Spleen (tissue), 11 donors: ENCODE results near the gene KIF17. TPM values are rescaled to one million over a fixed set of nuclear protein-coding genes. Genes with fewer than 3 reads are reported as not detected.

Experiments used
- DNase-seq: peaks from one replicate; pipeline ENCODE4 v3.0.0-alpha.2; 2020
- H3K27ac ChIP-seq, 8 donors: fragments of 200-600 bp; sonication (generic) in 7 of 8; 1 replicate in 4 of 8; 2 replicates in 4 of 8; pipeline versions ENCODE4 v1.5.0 to v1.8.0; 2016 to 2021; ENCODE audit warnings: inconsistent platforms in 4 of 8, mild to moderate bottlenecking in 4 of 8, moderate library complexity in 1 of 8
- H3K27me3 ChIP-seq, 7 donors: fragments of 200-600 bp; sonication (generic) in 6 of 7; replicated peaks in 1 of 7; 1 replicate in 4 of 7; 2 replicates in 3 of 7; pipeline versions ENCODE4 v1.5.0 to v1.8.0; 2016 to 2021; ENCODE audit warnings: inconsistent platforms in 3 of 7, mild to moderate bottlenecking in 1 of 7
- H3K36me3 ChIP-seq, 6 donors: fragments of 200-600 bp; sonication (generic) in 5 of 6; 1 replicate in 4 of 6; 2 replicates in 2 of 6; pipeline versions ENCODE4 v1.5.0 to v1.8.0; 2016 to 2021; ENCODE audit warnings: inconsistent platforms in 2 of 6
- H3K4me1 ChIP-seq, 6 donors: fragments of 200-600 bp; sonication (generic) in 5 of 6; 1 replicate in 3 of 6; 2 replicates in 3 of 6; pipeline versions ENCODE4 v1.5.0 to v1.8.0; 2016 to 2021; ENCODE audit warnings: inconsistent platforms in 3 of 6
- H3K4me3 ChIP-seq, 8 donors: fragments of 200-600 bp; sonication (generic) in 7 of 8; 1 replicate in 4 of 8; 2 replicates in 4 of 8; pipeline versions ENCODE4 v1.5.0 to v1.8.0; 2016 to 2021; ENCODE audit warnings: inconsistent platforms in 4 of 8, mild to moderate bottlenecking in 4 of 8, moderate library complexity in 2 of 8
- H3K9me3 ChIP-seq, 8 donors: fragments of 200-600 bp; sonication (generic) in 7 of 8; 1 replicate in 4 of 8; 2 replicates in 4 of 8; pipeline versions ENCODE4 v1.5.0 to v1.8.0; 2016 to 2021; ENCODE audit warnings: inconsistent platforms in 4 of 8
- POLR2A ChIP-seq, 3 donors: fragments of 450-650 bp; IDR thresholded peaks; one replicate each; pipeline ENCODE4 v1.5.1; 2017; ENCODE audit warnings: antibody characterized with exemption in 3 of 3, mild to moderate bottlenecking in 1 of 3
- POLR2AphosphoS5 ChIP-seq, 3 donors: sonication (generic); formaldehyde crosslinking; IDR thresholded peaks; one replicate each; pipeline ENCODE4 v1.5.1; 2017; ENCODE audit warnings: antibody characterized with exemption in 3 of 3
- WGBS, 5 donors: extraction: QIAGEN DNeasy Blood & Tissue Kit in 3 of 5; methylation state at CpG; one replicate each; pipeline versions ENCODE4 v1.1.5 to v1.1.7; 2013 to 2018; 5-methylcytosine and 5-hydroxymethylcytosine counted together
- intact Hi-C: fragments of 100-400 bp; cut with DNase I; formaldehyde crosslinking; loops from one replicate; pipeline ENCODE4 v1.15.0; 2023; ENCODE audit warnings: low total_unique reads
- polyA plus RNA-seq, 3 donors: library from polyadenylated mRNA; stranded (reverse); fragments of 200-250 nt; gene quantifications; one replicate each; pipeline ENCODE4 v1.2.1, GENCODE V29; 2013
- total RNA-seq, 7 donors: library from RNA; depleted of rRNA in 3 of 7; stranded (reverse); fragments of >200 nt in 3 of 7; fragmentation: NEBNext Ultra II Directional in 4 of 7; extraction: Animal tissue kit (Norgen Biotek cat#: 25700) in 4 of 7; gene quantifications; one replicate each; pipeline versions ENCODE4 v1.1.0 to v1.2.1, GENCODE V29; 2016 to 2021
- TF ChIP-seq, protein P1 (sequence below), 11 experiments: fragments of 200-600 bp in 7 of 11; fragments of 450-650 bp in 4 of 11; sonication (generic) in 4 of 11; IDR thresholded peaks in 8 of 11; conservative IDR thresholded peaks in 3 of 11; 1 replicate in 7 of 11; 2 replicates in 4 of 11; pipeline versions ENCODE4 v1.4.0 to v1.8.0; 2016 to 2021; ENCODE audit warnings: antibody characterized with exemption in 11 of 11, inconsistent platforms in 4 of 11, mild to moderate bottlenecking in 1 of 11
- donor health status: healthy with polysubstance abuse.
- donor health status: DM: no; HTN: no; CAD: no; lungs with moderate emphysema.
- donor health status: DM: no; HTN: no; CAD: no.
- donor health status: Bipolar disorder and iron deficiency.
- donor health status: healthy.
- donor health status: DM: no; HTN: no; CAD: no.
- donor health status: DM: yes; HTN: yes; CAD: no.

KIF17 gene
- total and polyA plus RNA-seq, 10 donors = 8.3 to 82.2 (median 47.6) TPM

DNA sequence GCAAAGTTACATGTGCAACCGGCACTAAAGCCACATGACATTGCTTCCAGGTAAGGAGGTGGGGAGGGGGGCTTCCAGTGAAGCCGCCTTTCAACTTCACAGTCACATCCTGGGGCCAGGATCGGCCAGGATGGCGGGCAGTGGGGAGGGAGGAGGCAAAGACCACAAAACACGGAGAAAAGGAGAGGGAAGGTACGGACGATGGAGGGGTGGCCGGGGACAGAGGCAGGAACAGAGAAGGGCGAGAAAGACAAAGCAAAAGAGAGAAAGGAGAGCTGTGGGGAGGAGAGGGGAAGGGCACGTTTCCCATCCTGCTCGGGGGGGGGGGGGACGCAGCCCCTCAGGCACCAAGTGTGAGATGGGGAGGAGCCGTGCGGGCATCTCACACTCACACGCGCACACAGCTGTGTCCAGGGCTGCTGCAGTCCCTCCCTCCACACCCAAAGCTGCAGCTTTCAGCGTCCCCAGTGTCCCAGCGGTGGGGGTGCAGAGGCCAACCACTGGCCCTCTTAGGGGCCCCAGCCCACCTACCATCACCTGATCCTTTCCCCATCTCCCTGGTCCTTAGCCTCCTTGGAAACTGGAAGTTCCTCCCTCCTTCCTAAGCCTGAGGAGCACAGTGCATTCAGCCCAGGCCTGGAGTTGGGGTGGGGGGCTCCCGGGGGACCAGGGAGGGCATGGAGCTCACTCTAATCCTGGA is 12.3 kb upstream of the KIF17 start:
- Histone ChIP-seq H3K4me3 (no peak overlapping the region), H3K27ac (no peak overlapping the region), H3K36me3 (no peaks in the 10 kb centered on the region), H3K9me3 (no peaks in the 10 kb centered on the region), H3K27me3 (peaks cover 0 to 58% (median 28%) of the 10 kb centered on the region in 7 donors), H3K4me1 (peaks cover 4 to 42% (median 28%) of the 10 kb centered on the region in 6 donors)
- 12 to 17% (median 14%) methylated on average over 16 to 19 of the region's 19 CpGs for whole genome bisulfite sequencing, 5 donors
- DNase-seq = no peak
- intact Hi-C loops = no loop called here
- TF ChIP-seq POLR2AphosphoS5 (IDR thresholded peaks at IDR 0.05) = no peak

- Histone ChIP-seq H3K36me3 (no peaks in the 10 kb centered on the region), H3K9me3 (no peaks in the 10 kb centered on the region), H3K4me1 (peaks cover 4 to 42% (median 28%) of the 10 kb centered on the region in 6 donors), H3K27me3 (peaks cover 0 to 58% (median 28%) of the 10 kb centered on the region in 7 donors), H3K27ac (no peak overlapping the region), H3K4me3 (no peak overlapping the region)
- TF ChIP-seq POLR2AphosphoS5 (IDR thresholded peaks at IDR 0.05) (no peak), POLR2A (IDR thresholded peaks at IDR 0.05) (no peak)
- TF ChIP-seq, protein P1, sequence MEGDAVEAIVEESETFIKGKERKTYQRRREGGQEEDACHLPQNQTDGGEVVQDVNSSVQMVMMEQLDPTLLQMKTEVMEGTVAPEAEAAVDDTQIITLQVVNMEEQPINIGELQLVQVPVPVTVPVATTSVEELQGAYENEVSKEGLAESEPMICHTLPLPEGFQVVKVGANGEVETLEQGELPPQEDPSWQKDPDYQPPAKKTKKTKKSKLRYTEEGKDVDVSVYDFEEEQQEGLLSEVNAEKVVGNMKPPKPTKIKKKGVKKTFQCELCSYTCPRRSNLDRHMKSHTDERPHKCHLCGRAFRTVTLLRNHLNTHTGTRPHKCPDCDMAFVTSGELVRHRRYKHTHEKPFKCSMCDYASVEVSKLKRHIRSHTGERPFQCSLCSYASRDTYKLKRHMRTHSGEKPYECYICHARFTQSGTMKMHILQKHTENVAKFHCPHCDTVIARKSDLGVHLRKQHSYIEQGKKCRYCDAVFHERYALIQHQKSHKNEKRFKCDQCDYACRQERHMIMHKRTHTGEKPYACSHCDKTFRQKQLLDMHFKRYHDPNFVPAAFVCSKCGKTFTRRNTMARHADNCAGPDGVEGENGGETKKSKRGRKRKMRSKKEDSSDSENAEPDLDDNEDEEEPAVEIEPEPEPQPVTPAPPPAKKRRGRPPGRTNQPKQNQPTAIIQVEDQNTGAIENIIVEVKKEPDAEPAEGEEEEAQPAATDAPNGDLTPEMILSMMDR (IDR thresholded peaks at IDR 0.05 in 8 of 11, conservative IDR thresholded peaks at IDR 0.05 in 3 of 11) = no peak
- no peak for DNase-seq
- intact Hi-C loops = no loop called here
- 61 to 79% (median 64%) methylated on average over 8 to 14 of the region's 14 CpGs for WGBS, 5 donors
Measured at GRCh38 chr1:20729155-20729931, 11.5 kb upstream of the KIF17 start.

DNA sequence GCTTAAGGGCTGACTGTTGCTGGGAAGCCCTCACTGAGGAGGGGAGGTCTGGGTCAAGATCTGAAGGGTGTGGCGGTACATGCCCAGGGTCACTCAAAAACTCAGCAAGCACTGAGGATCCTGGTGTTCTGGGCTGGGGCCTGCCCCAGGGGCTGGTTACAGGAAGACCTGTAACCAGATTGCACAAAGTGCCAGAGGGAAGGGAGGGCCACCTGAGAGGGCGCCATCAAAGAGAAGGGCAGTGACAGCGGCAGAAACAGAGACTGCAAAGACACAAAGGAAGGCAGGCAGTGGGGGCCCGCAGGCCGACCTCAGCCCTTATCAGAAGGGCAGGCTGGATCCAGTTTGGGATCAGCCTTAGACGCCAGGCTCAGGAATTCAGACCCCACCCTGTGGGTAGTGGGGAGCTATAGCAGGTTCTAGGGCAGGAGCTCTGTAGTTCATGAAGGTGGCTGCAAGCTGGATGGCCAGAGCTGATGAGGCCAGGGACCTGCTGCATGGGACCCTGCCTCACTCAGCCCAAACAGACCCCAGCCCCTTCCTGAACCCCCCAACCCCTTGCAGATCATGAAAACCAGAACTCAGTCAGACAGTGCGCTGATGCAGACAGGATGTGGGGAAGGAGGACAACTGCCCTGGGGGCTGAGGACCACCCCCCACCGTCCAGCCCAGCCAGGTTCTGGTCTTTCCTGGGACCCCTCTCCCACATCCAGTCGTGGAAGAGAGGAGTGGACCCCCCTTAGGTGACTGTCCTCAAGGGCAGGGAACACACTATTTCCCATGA is 10.8 kb upstream of the KIF17 start:
- intact Hi-C loops = no loop called here
- no peak overlapping the region for H3K4me3 ChIP-seq
- H3K4me1 ChIP-seq = peaks cover 4 to 38% (median 26%) of the 10 kb centered on the region in 6 donors
- no peaks in the 10 kb centered on the region for H3K36me3 ChIP-seq
- TF ChIP-seq, protein P1 (IDR thresholded peaks at IDR 0.05 in 8 of 11, conservative IDR thresholded peaks at IDR 0.05 in 3 of 11) = no peak
- H3K9me3 ChIP-seq = no peaks in the 10 kb centered on the region
- 60 to 70% (median 65%) methylated on average over 9 of the region's 9 CpGs for WGBS, 5 donors
- DNase-seq = no peak
- H3K27me3 ChIP-seq = peaks cover 0 to 58% (median 28%) of the 10 kb centered on the region in 7 donors
- H3K27ac ChIP-seq = no peak overlapping the region

DNA sequence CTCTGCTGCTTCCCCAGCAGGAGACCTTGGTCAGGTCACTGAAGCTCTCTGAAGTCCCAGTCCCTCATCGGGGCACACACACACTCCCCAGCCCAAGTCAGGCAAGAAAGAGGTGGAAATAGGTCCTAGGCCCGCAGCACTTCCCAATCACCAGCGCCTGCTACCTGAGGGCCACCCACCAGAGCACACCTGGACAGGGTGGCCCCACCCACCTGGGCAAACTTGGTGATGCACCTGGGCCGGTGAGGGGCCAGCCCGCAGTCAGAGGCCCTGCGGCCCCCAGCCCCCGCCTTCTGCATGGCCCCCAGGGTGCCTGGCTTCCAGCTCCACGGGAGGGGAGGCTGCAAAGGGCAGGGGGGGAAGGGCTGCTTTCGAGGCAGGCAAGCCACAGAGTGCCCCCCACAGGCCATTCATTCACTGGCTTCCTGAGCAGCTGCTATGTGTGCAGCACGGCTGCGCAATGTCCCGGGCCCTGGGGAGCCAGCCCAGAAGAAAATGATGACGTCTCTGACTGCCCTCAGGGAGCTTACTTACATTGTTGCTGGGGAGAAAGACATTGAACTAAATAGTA is 10.0 kb upstream of the KIF17 start:
- no peak overlapping the region for H3K4me3 ChIP-seq
- no peak for DNase-seq
- intact Hi-C loops = no loop called here
- TF ChIP-seq POLR2AphosphoS5 (IDR thresholded peaks at IDR 0.05) (no peak), POLR2A (IDR thresholded peaks at IDR 0.05) (no peak)
- TF ChIP-seq, protein P1 (IDR thresholded peaks at IDR 0.05 in 8 of 11, conservative IDR thresholded peaks at IDR 0.05 in 3 of 11) = no peak
- H3K9me3 ChIP-seq = no peaks in the 10 kb centered on the region
- WGBS, 5 donors = 41 to 56% (median 54%) methylated on average over 9 to 13 of the region's 13 CpGs
- peaks cover 4 to 31% (median 19%) of the 10 kb centered on the region in 6 donors for H3K4me1 ChIP-seq
- peaks cover 0 to 51% (median 27%) of the 10 kb centered on the region in 7 donors for H3K27me3 ChIP-seq
- no peak overlapping the region for H3K27ac ChIP-seq
- H3K36me3 ChIP-seq = no peaks in the 10 kb centered on the region
